Measurements from ENCODE around the gene ZNF462.

ZNF462 gene

GRCh38 chr9:106920701-106921283 lies 57.8 kb downstream of the ZNF462 start:
- H3K36me3 ChIP-seq (ENCODE audit: control insufficient read depth, insufficient read depth, low read length) = no peaks in the 10 kb centered on the region
- no peak for DNase-seq
- no peaks in the 10 kb centered on the region for H3K4me1 ChIP-seq (ENCODE audit: control insufficient read depth, insufficient read depth, low read length, poor library complexity, severe bottlenecking)
- H3K4me3 ChIP-seq (ENCODE audit: insufficient read depth, low read depth, low read length, poor library complexity, severe bottlenecking) = no peak overlapping the region
- no peaks in the 10 kb centered on the region for H3K27me3 ChIP-seq (replicated peaks; ENCODE audit: control insufficient read depth, insufficient read depth, low read length, poor library complexity, severe bottlenecking)
- H3K27ac ChIP-seq (ENCODE audit: insufficient read depth, low read length, poor library complexity, severe bottlenecking) = no peak overlapping the region
- no peaks in the 10 kb centered on the region for H3K9me3 ChIP-seq (ENCODE audit: control insufficient read depth, low read length)

GRCh38 chr9:106921341-106921899 lies 58.5 kb downstream of the ZNF462 start:
- DNase-seq = no peak
- Histone ChIP-seq H3K4me1 (ENCODE audit: control insufficient read depth, insufficient read depth, low read length, poor library complexity, severe bottlenecking) (no peaks in the 10 kb centered on the region), H3K9me3 (ENCODE audit: control insufficient read depth, low read length) (no peaks in the 10 kb centered on the region), H3K4me3 (ENCODE audit: insufficient read depth, low read depth, low read length, poor library complexity, severe bottlenecking) (no peak overlapping the region), H3K27ac (ENCODE audit: insufficient read depth, low read length, poor library complexity, severe bottlenecking) (no peak overlapping the region), H3K36me3 (ENCODE audit: control insufficient read depth, insufficient read depth, low read length) (no peaks in the 10 kb centered on the region), H3K27me3 (replicated peaks; ENCODE audit: control insufficient read depth, insufficient read depth, low read length, poor library complexity, severe bottlenecking) (no peaks in the 10 kb centered on the region)

DNA sequence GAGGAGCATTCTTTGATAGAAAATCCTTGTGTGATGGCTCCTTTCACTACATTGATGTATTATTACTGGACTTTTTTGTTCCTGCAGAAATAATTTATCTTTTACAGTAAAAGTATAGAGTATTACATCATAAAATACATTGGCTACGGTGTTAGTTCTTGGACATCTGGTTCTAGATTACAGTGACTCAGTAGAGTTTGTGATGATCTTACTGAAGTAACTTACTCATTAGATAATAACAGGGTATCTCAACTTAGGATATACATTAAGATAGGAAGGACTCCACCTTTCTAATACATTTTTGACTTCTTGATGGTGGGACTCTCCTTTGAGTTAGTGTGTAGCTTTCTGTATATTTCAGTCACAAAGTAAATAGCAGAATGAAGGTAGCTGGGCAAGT lies 59.1 kb downstream of the ZNF462 start:
- no peaks in the 10 kb centered on the region for H3K4me1 ChIP-seq (ENCODE audit: control insufficient read depth, insufficient read depth, low read length, poor library complexity, severe bottlenecking)
- DNase-seq = no peak
- no peaks in the 10 kb centered on the region for H3K9me3 ChIP-seq (ENCODE audit: control insufficient read depth, low read length)
- H3K27me3 ChIP-seq (replicated peaks; ENCODE audit: control insufficient read depth, insufficient read depth, low read length, poor library complexity, severe bottlenecking) = no peaks in the 10 kb centered on the region
- H3K27ac ChIP-seq (ENCODE audit: insufficient read depth, low read length, poor library complexity, severe bottlenecking) = no peak overlapping the region
- H3K4me3 ChIP-seq (ENCODE audit: insufficient read depth, low read depth, low read length, poor library complexity, severe bottlenecking) = no peak overlapping the region
- H3K36me3 ChIP-seq (ENCODE audit: control insufficient read depth, insufficient read depth, low read length) = no peaks in the 10 kb centered on the region

DNA sequence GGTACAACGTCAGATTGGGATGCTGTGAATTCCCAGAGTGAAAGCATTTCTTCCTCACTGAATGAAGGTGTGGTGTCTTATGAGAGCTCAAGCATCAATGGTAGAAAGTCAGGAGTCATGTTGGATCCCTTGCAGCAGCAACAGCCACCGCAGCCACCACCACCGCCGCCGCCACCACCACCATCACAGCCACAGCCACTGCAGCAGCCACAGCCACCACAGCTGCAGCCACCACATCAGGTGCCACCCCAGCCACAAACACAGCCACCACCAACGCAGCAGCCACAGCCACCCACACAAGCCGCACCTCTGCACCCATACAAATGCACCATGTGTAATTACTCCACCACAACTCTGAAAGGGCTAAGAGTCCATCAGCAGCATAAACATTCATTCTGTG lies 62.4 kb downstream of the ZNF462 start:
- no peaks in the 10 kb centered on the region for H3K36me3 ChIP-seq (ENCODE audit: control insufficient read depth, insufficient read depth, low read length)
- no peaks in the 10 kb centered on the region for H3K4me1 ChIP-seq (ENCODE audit: control insufficient read depth, insufficient read depth, low read length, poor library complexity, severe bottlenecking)
- no peak overlapping the region for H3K4me3 ChIP-seq (ENCODE audit: insufficient read depth, low read depth, low read length, poor library complexity, severe bottlenecking)
- no peak for DNase-seq
- H3K9me3 ChIP-seq (ENCODE audit: control insufficient read depth, low read length) = no peaks in the 10 kb centered on the region
- no peak overlapping the region for H3K27ac ChIP-seq (ENCODE audit: insufficient read depth, low read length, poor library complexity, severe bottlenecking)
- no peaks in the 10 kb centered on the region for H3K27me3 ChIP-seq (replicated peaks; ENCODE audit: control insufficient read depth, insufficient read depth, low read length, poor library complexity, severe bottlenecking)

GRCh38 chr9:106927916-106928315 lies 65.0 kb downstream of the ZNF462 start:
- DNase-seq = no peak
- no peak overlapping the region for H3K27ac ChIP-seq (ENCODE audit: insufficient read depth, low read length, poor library complexity, severe bottlenecking)
- no peaks in the 10 kb centered on the region for H3K4me1 ChIP-seq (ENCODE audit: control insufficient read depth, insufficient read depth, low read length, poor library complexity, severe bottlenecking)
- no peaks in the 10 kb centered on the region for H3K36me3 ChIP-seq (ENCODE audit: control insufficient read depth, insufficient read depth, low read length)
- H3K4me3 ChIP-seq (ENCODE audit: insufficient read depth, low read depth, low read length, poor library complexity, severe bottlenecking) = no peak overlapping the region
- no peaks in the 10 kb centered on the region for H3K9me3 ChIP-seq (ENCODE audit: control insufficient read depth, low read length)
- no peaks in the 10 kb centered on the region for H3K27me3 ChIP-seq (replicated peaks; ENCODE audit: control insufficient read depth, insufficient read depth, low read length, poor library complexity, severe bottlenecking)

- Histone ChIP-seq H3K27ac (ENCODE audit: insufficient read depth, low read length, poor library complexity, severe bottlenecking) (no peak overlapping the region), H3K4me3 (ENCODE audit: insufficient read depth, low read depth, low read length, poor library complexity, severe bottlenecking) (no peak overlapping the region), H3K36me3 (ENCODE audit: control insufficient read depth, insufficient read depth, low read length) (no peaks in the 10 kb centered on the region), H3K9me3 (ENCODE audit: control insufficient read depth, low read length) (no peaks in the 10 kb centered on the region), H3K4me1 (ENCODE audit: control insufficient read depth, insufficient read depth, low read length, poor library complexity, severe bottlenecking) (no peaks in the 10 kb centered on the region), H3K27me3 (replicated peaks; ENCODE audit: control insufficient read depth, insufficient read depth, low read length, poor library complexity, severe bottlenecking) (no peaks in the 10 kb centered on the region)
- DNase-seq = no peak
These were observed 65.4 kb downstream of the ZNF462 start for GRCh38 chr9:106928350-106928749.

- Histone ChIP-seq H3K4me1 (ENCODE audit: control insufficient read depth, insufficient read depth, low read length, poor library complexity, severe bottlenecking) (no peaks in the 10 kb centered on the region), H3K27ac (ENCODE audit: insufficient read depth, low read length, poor library complexity, severe bottlenecking) (no peak overlapping the region), H3K4me3 (ENCODE audit: insufficient read depth, low read depth, low read length, poor library complexity, severe bottlenecking) (no peak overlapping the region), H3K9me3 (ENCODE audit: control insufficient read depth, low read length) (no peaks in the 10 kb centered on the region), H3K36me3 (ENCODE audit: control insufficient read depth, insufficient read depth, low read length) (no peaks in the 10 kb centered on the region), H3K27me3 (replicated peaks; ENCODE audit: control insufficient read depth, insufficient read depth, low read length, poor library complexity, severe bottlenecking) (no peaks in the 10 kb centered on the region)
- DNase-seq = no peak
These were observed 66.7 kb downstream of the ZNF462 start for GRCh38 chr9:106929471-106930177.

- H3K9me3 ChIP-seq (ENCODE audit: control insufficient read depth, low read length) = no peaks in the 10 kb centered on the region
- no peaks in the 10 kb centered on the region for H3K36me3 ChIP-seq (ENCODE audit: control insufficient read depth, insufficient read depth, low read length)
- H3K27ac ChIP-seq (ENCODE audit: insufficient read depth, low read length, poor library complexity, severe bottlenecking) = no peak overlapping the region
- no peak overlapping the region for H3K4me3 ChIP-seq (ENCODE audit: insufficient read depth, low read depth, low read length, poor library complexity, severe bottlenecking)
- no peaks in the 10 kb centered on the region for H3K4me1 ChIP-seq (ENCODE audit: control insufficient read depth, insufficient read depth, low read length, poor library complexity, severe bottlenecking)
- no peak for DNase-seq
- H3K27me3 ChIP-seq (replicated peaks; ENCODE audit: control insufficient read depth, insufficient read depth, low read length, poor library complexity, severe bottlenecking) = no peaks in the 10 kb centered on the region
These were observed 67.5 kb downstream of the ZNF462 start for GRCh38 chr9:106930477-106930876.

DNA sequence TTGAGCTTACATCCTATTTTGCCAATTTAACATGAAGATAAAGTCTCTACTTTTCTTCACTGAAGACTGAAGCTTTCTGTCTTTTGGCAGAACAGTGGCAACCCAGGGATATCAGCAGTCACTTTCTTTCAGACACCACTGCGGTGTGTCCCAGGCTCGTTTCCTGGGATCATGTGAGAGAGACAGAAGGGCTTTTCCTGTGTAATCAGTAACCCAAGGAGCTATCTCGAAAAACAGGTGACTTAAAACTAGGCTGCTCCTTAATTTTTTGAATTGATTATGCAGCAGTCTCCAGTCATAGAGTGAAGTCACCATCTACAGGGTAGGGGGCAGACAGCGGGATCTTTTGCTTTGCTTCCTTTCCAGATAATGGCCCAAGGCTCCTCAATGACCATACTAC lies 68.5 kb downstream of the ZNF462 start:
- Histone ChIP-seq H3K36me3 (ENCODE audit: control insufficient read depth, insufficient read depth, low read length) (no peaks in the 10 kb centered on the region), H3K4me1 (ENCODE audit: control insufficient read depth, insufficient read depth, low read length, poor library complexity, severe bottlenecking) (no peaks in the 10 kb centered on the region), H3K9me3 (ENCODE audit: control insufficient read depth, low read length) (no peaks in the 10 kb centered on the region), H3K27ac (ENCODE audit: insufficient read depth, low read length, poor library complexity, severe bottlenecking) (no peak overlapping the region), H3K27me3 (replicated peaks; ENCODE audit: control insufficient read depth, insufficient read depth, low read length, poor library complexity, severe bottlenecking) (no peaks in the 10 kb centered on the region), H3K4me3 (ENCODE audit: insufficient read depth, low read depth, low read length, poor library complexity, severe bottlenecking) (no peak overlapping the region)
- no peak for DNase-seq

DNA sequence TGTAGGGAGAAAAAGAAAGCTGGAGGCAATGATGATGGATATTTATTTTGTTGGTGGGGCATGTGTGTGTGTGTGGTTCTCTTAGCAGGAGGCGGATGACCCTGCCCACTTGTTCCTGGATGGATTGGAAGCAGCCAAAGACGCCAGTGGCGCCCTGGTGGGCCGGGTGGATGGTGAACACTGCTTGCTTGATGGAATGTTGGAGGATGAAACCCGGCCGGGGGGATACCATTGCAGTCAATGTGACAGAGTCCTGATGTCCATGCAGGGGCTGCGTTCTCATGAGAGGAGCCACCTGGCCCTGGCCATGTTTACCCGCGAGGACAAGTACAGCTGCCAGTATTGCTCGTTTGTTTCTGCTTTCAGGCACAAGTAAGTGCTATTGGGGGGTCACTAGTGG lies 69.2 kb downstream of the ZNF462 start:
- H3K4me3 ChIP-seq (ENCODE audit: insufficient read depth, low read depth, low read length, poor library complexity, severe bottlenecking) = no peak overlapping the region
- no peak overlapping the region for H3K27ac ChIP-seq (ENCODE audit: insufficient read depth, low read length, poor library complexity, severe bottlenecking)
- no peaks in the 10 kb centered on the region for H3K9me3 ChIP-seq (ENCODE audit: control insufficient read depth, low read length)
- H3K4me1 ChIP-seq (ENCODE audit: control insufficient read depth, insufficient read depth, low read length, poor library complexity, severe bottlenecking) = no peaks in the 10 kb centered on the region
- H3K27me3 ChIP-seq (replicated peaks; ENCODE audit: control insufficient read depth, insufficient read depth, low read length, poor library complexity, severe bottlenecking) = no peaks in the 10 kb centered on the region
- DNase-seq = no peak
- H3K36me3 ChIP-seq (ENCODE audit: control insufficient read depth, insufficient read depth, low read length) = no peaks in the 10 kb centered on the region

Measured in effector memory CD4-positive, alpha-beta T cell (primary cell).